Lower leg skin (tissue), 3 donors: ENCODE measurements around the gene CD46.

Experiments
- POLR2A ChIP-seq, 2 donors: fragments of 450-650 bp; IDR thresholded peaks; one replicate each; pipeline ENCODE4 v1.6.1; 2016 to 2017; ENCODE audit warnings: antibody characterized with exemption in 2 of 2, mild to moderate bottlenecking in 1 of 2, moderate library complexity in 1 of 2
- TF ChIP-seq, protein P1 (sequence below), 3 donors: fragments of 450-650 bp; IDR thresholded peaks; one replicate each; pipeline ENCODE4 v1.5.1; 2016; ENCODE audit warnings: antibody characterized with exemption in 3 of 3, mild to moderate bottlenecking in 3 of 3, moderate library complexity in 2 of 3

DNA sequence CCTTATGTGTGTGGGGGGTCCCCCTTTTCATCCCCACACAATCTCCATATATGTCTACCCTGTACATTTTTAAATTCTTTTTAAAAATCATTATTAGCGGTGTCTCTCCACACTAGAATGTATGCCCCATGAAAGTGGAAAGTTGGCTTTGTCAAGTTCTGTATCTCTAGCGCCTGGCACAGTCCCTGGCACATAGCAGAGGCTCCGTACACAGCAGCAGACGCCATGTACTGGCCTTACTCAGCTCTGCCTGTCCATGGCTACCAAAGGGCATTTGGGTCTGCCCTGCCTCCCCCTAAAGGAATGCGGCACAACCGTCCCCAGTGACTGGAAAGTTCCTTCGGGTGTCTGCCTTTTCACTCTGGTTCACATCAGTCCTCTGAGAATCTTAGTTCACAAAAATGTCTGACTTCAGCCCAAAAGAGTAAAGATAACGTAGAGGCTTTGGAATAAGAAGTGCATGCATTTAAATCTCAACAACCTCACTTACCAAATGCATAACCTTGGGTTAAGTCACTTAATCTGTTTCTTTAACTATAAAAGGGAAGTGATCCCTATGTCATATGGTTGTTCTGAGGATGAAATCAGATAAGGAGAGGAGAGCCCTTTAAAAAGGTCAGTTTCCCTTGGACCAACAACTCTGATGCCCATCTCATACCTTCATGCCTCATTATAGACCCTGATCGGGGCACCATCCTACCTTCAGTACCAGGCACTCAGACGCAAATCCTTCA, 61.1 kb downstream of the CD46 start:
- TF ChIP-seq, protein P1, sequence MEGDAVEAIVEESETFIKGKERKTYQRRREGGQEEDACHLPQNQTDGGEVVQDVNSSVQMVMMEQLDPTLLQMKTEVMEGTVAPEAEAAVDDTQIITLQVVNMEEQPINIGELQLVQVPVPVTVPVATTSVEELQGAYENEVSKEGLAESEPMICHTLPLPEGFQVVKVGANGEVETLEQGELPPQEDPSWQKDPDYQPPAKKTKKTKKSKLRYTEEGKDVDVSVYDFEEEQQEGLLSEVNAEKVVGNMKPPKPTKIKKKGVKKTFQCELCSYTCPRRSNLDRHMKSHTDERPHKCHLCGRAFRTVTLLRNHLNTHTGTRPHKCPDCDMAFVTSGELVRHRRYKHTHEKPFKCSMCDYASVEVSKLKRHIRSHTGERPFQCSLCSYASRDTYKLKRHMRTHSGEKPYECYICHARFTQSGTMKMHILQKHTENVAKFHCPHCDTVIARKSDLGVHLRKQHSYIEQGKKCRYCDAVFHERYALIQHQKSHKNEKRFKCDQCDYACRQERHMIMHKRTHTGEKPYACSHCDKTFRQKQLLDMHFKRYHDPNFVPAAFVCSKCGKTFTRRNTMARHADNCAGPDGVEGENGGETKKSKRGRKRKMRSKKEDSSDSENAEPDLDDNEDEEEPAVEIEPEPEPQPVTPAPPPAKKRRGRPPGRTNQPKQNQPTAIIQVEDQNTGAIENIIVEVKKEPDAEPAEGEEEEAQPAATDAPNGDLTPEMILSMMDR (IDR thresholded peaks at IDR 0.05) = no peak
- no peak for TF ChIP-seq POLR2A (IDR thresholded peaks at IDR 0.05)
